ENCODE measurements around the gene CTNNBL1.
"Not testable (repeated sequence)": the region's sequence is repeated elsewhere in the genome, so short reads cannot be mapped to it uniquely, and the experiment has no call there.

CTNNBL1 gene

GRCh38 chr20:37852666-37853065, 158.8 kb downstream of the CTNNBL1 start:
- TF ChIP-seq CTCF (IDR thresholded peaks at IDR 0.05): no peak
- H3K79me2 ChIP-seq: no peaks in the 10 kb centered on the region
- no peaks in the 10 kb centered on the region for H3K36me3 ChIP-seq (ENCODE audit: control insufficient read depth, insufficient read depth, low read length)
- H3K27me3 ChIP-seq (ENCODE audit: control insufficient read depth, insufficient read depth, low read length): no peaks in the 10 kb centered on the region
- H3K27ac ChIP-seq: no peak overlapping the region
- no peaks in the 10 kb centered on the region for H3K4me1 ChIP-seq
- no peak overlapping the region for H3K4me2 ChIP-seq (ENCODE audit: low read length)
- no peak overlapping the region for H3K4me3 ChIP-seq (ENCODE audit: low read depth, low read length)
- H3K9me3 ChIP-seq (ENCODE audit: control insufficient read depth, low read length): no peaks in the 10 kb centered on the region
- H3K9ac ChIP-seq: no peak overlapping the region
- no peak overlapping the region for H2AFZ ChIP-seq

DNA sequence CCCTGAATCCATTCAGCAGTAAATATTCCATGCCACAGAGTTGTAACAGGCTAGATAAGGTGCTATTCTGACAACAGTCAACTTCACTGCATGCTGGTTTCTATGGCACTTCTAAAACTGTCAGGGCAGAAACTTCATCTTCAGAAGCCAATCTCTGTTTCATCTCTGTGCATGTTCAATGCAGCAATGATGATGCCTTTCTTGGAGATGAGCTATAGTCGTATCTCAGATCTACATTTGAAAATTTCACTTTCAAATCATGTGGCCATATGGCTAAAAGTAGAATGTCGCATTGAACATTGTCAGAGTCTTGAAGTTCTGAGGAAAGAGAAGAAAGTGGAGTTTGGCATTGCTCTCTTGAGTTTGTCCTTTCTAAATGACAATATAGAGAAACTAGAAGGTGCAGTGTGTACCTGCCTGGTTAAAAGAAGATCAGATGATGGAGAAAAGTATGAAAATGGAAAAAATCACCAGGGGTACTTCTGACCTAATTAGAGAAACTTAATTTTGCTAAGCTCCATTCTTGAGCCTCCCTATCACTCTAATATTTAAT, 160.1 kb downstream of the CTNNBL1 start:
- H3K36me3 ChIP-seq (ENCODE audit: control insufficient read depth, insufficient read depth, low read length): no peaks in the 10 kb centered on the region

GRCh38 chr20:37856034-37856433, 162.2 kb downstream of the CTNNBL1 start:
- not testable (repeated sequence) for H2AFZ ChIP-seq; H3K9me3 ChIP-seq (ENCODE audit: control insufficient read depth, low read length); H3K4me2 ChIP-seq (ENCODE audit: low read length); H3K79me2 ChIP-seq; H3K27ac ChIP-seq; H3K4me3 ChIP-seq (ENCODE audit: low read depth, low read length); H3K36me3 ChIP-seq (ENCODE audit: control insufficient read depth, insufficient read depth, low read length); H3K27me3 ChIP-seq (ENCODE audit: control insufficient read depth, insufficient read depth, low read length); H3K4me1 ChIP-seq; H3K9ac ChIP-seq

More for the DNA sequence above, 160.1 kb downstream of the CTNNBL1 start:
- H3K9me3 ChIP-seq (ENCODE audit: control insufficient read depth, low read length): no peaks in the 10 kb centered on the region
- no peak overlapping the region for H3K4me2 ChIP-seq (ENCODE audit: low read length)
- no peaks in the 10 kb centered on the region for H3K79me2 ChIP-seq
- H3K4me1 ChIP-seq: no peaks in the 10 kb centered on the region
- H3K4me3 ChIP-seq (ENCODE audit: low read depth, low read length): no peak overlapping the region
- H2AFZ ChIP-seq: no peak overlapping the region
- no peak for TF ChIP-seq CTCF (IDR thresholded peaks at IDR 0.05)
- no peak overlapping the region for H3K9ac ChIP-seq
- H3K27me3 ChIP-seq (ENCODE audit: control insufficient read depth, insufficient read depth, low read length): no peaks in the 10 kb centered on the region
- no peak overlapping the region for H3K27ac ChIP-seq

- Histone ChIP-seq H3K36me3 (ENCODE audit: control insufficient read depth, insufficient read depth, low read length) (no peaks in the 10 kb centered on the region), H3K27me3 (ENCODE audit: control insufficient read depth, insufficient read depth, low read length) (no peaks in the 10 kb centered on the region), H3K4me3 (ENCODE audit: low read depth, low read length) (no peak overlapping the region), H3K27ac (no peak overlapping the region), H3K79me2 (no peaks in the 10 kb centered on the region), H2AFZ (no peak overlapping the region), H3K4me2 (ENCODE audit: low read length) (no peak overlapping the region), H3K9me3 (ENCODE audit: control insufficient read depth, low read length) (no peaks in the 10 kb centered on the region), H3K9ac (no peak overlapping the region), H3K4me1 (no peaks in the 10 kb centered on the region)
- TF ChIP-seq CTCF (IDR thresholded peaks at IDR 0.05): no peak
Observed at GRCh38 chr20:37856932-37857660, 163.3 kb downstream of the CTNNBL1 start.

GRCh38 chr20:37859406-37860171, 165.8 kb downstream of the CTNNBL1 start:
- H3K4me3 ChIP-seq (ENCODE audit: low read depth, low read length): no peak overlapping the region
- no peaks in the 10 kb centered on the region for H3K4me1 ChIP-seq
- no peak overlapping the region for H3K4me2 ChIP-seq (ENCODE audit: low read length)
- no peaks in the 10 kb centered on the region for H3K9me3 ChIP-seq (ENCODE audit: control insufficient read depth, low read length)
- H3K36me3 ChIP-seq (ENCODE audit: control insufficient read depth, insufficient read depth, low read length): no peaks in the 10 kb centered on the region
- no peak overlapping the region for H3K27ac ChIP-seq
- H3K9ac ChIP-seq: no peak overlapping the region
- no peak overlapping the region for H2AFZ ChIP-seq
- H3K79me2 ChIP-seq: no peaks in the 10 kb centered on the region
- TF ChIP-seq CTCF (IDR thresholded peaks at IDR 0.05): no peak
- H3K27me3 ChIP-seq (ENCODE audit: control insufficient read depth, insufficient read depth, low read length): no peaks in the 10 kb centered on the region
